ENCODE measurements around the gene COBL.

The COBL gene

GRCh38 chr7:51033727-51034520, 282.7 kb downstream of the COBL start:
- no peak for DNase-seq

GRCh38 chr7:51031791-51032515, 284.7 kb downstream of the COBL start:
- DNase-seq: no peak

GRCh38 chr7:51031216-51031615, 285.4 kb downstream of the COBL start:
- no peak for DNase-seq

DNA sequence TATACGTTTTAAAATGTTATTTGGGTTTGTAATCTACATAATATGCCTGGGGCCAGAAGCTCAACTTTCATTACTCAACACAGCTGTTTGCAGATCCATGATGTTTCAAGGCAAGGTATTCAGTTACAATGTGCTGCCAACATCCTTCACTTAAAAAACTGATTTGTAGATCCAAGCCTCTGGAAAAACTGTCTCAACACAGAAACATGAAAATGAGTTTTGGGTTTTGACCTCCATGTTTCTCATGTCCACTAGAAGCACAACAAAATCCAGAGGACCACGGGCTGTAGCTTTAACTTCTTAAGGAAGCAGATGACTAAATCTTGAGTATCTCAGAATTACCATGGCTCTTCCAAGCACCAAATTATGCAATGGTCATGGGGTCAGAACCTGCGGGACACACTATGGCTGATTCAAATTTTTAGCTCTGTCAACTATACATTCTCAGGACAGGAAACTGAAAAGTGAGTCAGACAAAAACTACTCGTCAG, 286.9 kb downstream of the COBL start:
- peak; percentile 37 for DNase-seq

- no peak for DNase-seq
Observed at GRCh38 chr7:51029131-51029530, 287.5 kb downstream of the COBL start.

GRCh38 chr7:51027935-51028830, 288.4 kb downstream of the COBL start:
- DNase-seq: no peak

GRCh38 chr7:51027106-51027934, 289.3 kb downstream of the COBL start:
- no peak for DNase-seq

DNA sequence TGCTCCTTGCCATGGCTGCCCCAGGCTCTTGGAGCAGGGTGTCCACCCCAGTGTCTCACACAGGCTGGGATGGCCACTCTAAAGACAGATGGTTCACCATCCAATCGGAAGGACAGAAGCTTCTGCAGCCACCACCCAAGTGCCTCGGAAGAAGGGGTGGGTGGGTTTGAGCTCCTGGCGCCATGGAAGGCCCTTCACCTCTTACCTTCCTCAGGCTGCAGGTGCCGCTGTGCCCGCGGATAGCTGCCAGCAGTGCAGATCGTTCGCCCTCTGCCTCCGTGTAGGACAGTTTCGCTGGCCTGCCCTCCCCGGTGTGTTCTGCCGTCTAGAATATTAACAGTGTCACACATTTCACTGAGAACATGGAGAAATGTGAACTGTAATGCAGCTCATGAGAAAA, 290.3 kb downstream of the COBL start:
- no peak for DNase-seq

DNA sequence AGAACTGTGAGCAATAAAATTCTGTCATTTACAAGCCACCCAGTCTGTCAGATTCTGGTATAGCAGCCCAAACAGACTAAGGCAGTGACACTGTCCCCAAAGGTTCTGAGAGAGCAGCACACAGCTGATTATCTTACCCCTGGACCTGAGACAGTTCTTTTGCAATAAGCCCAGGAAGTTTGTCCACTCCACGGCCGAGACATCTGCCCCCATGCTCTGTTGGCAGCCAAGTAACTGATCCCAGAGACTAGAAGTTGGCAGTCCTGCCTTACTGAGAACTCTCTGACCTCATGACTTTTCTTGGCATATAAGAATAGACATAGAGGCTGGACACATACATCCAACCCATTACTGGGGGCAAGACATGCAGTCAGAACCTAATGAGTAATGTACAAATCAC, 290.9 kb downstream of the COBL start:
- no peak for DNase-seq

GRCh38 chr7:51024867-51025266, 291.7 kb downstream of the COBL start:
- no peak for DNase-seq

DNA sequence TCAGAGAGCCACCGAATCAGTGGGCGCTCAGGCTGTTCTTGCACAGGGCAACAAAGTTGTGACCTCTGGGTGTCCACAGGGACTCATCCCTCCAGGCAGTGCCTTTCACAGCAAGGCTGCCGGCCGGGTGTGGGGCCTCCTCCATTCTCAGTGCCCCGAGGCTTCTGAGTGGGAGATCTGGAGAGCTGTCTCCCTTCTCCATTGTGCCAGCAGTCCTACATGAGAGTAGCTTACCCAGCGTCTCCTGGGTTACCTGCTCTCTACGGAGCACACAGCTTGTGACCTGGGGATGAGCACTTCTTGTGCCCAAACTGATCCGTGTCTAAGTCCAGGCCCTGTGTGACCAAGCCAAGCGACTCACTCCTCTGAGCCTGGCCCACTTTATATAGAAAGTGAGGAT, 293.1 kb downstream of the COBL start:
- no peak for DNase-seq

- DNase-seq: no peak
Observed at GRCh38 chr7:51022821-51023220, 293.8 kb downstream of the COBL start.

GRCh38 chr7:51021906-51022570, 294.6 kb downstream of the COBL start:
- DNase-seq: no peak

DNA sequence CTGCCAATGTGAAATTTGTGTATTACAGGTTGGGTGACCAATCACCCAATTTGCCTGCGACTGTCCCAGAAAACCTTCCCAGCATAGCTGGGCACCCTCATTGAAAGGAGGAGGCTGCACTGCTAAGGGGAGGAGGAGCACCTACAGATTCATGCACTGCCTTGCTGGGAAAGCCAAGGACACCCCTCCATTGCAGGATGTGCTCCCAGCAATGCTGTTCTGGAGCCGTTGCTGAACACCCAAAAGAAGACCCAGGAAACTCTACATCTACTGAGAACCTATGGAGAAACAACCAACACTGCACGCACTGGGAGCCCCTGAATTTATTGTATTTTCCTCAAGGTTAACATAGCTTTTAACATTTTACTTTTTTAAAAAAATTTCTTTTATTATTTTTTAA, 295.7 kb downstream of the COBL start:
- no peak for DNase-seq

GRCh38 chr7:51019891-51020870, 296.4 kb downstream of the COBL start:
- no peak for DNase-seq

GRCh38 chr7:51019191-51019844, 297.3 kb downstream of the COBL start:
- DNase-seq: peak; percentile 33

- DNase-seq: no peak
Observed at GRCh38 chr7:51017576-51018535, 298.8 kb downstream of the COBL start.

DNA sequence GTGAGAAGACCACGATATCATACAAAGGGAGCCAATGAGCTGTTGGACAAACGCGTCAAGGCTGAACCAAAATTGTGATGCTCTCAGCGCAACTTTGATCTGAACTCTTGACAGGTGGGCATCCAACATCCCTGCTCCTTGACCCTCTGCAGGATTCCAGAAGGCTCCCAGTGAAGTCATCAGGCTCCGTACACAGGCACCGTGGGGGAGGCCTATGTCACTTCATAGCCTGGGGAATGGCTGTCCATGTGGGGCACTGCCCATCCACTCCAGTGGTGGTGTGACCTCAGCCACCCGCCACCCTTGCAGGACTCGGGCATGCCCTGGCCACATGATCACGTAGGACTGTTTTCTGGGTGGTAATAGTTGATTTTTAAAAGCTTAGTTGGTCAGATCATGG, 300.1 kb downstream of the COBL start:
- no peak for DNase-seq

DNA sequence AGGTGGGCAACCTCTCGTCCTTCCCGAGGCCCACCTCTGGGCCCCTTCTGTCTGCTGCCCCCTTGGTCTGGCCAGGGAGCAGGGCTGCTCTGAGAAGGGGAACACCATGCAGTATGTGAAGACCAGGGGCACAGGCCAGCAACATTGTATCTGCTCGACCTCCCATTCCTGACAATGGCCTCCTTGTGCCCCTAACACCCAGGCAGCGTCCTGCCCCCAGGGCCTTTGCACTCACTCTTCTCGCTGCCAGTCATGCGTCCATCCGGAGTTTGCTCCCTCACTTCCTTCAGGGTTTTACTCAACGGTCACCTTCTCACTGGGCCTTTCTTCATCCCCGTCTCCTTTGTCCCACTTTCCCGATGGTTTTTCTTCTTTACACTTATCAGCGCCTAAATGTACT, 301.0 kb downstream of the COBL start:
- DNase-seq: no peak

Measured in T1000 (cell line).